GM20431 (cell line): Measurements from ENCODE around the gene MAP2K3.

Source experiments
- in situ Hi-C: fragments of 300-500 bp; cut with MseI, MboI; formaldehyde crosslinking; loops from one replicate; pipeline ENCODE4 v1.15.0; 2020; ENCODE audit warnings: low sequenced_read_pairs; ENCODE audit not compliant: unreplicated experiment

The MAP2K3 gene

DNA sequence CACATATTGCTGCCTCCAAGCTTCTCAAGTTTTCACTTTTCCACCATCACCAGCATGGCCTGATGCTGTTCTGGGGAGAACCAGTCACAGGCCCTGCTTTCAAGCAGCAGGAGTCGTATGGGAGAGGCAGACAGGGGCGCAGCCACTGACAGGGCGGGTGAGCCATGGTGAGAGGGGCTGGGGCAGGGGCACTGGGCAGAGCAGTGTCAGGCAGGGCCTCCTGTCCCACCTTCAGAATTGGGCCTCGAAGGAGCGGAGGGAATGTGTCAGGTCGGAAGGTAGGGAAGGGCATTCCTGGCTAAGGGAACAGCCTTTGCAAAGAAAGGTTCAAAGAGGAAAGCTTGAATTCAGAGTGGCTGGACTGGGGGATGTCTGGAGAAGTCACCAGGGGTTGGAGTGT, 4.9 kb upstream of the MAP2K3 start:
- in situ Hi-C loops: loop anchor here (25.0 kb wide), 1 partner anchor 233 kb away; no protein-coding TSS in a partner anchor

DNA sequence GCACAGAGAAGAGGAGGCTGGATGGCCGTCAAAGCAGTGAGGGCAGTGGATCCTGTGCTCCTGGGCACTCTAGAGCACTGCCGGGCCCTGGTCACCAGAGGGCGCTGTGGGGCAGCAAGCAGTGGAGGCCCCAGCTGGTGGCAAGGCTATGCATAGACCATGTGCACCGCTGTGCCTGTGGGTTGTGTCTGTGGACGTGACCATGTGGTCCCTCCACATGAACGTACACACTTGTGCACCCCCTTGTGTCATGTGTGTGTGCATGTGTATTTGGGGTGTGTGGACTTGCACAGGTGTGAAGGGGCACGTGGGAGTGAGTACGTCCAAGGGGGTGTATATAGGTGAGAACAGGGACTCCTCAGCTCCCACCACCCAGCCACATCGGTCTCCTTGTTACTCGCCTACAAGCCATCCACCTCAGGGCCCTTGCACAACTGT, 4.4 kb upstream of the MAP2K3 start:
- in situ Hi-C loops: loop anchor here (25.0 kb wide), 1 partner anchor 232 kb away; no protein-coding TSS in a partner anchor

DNA sequence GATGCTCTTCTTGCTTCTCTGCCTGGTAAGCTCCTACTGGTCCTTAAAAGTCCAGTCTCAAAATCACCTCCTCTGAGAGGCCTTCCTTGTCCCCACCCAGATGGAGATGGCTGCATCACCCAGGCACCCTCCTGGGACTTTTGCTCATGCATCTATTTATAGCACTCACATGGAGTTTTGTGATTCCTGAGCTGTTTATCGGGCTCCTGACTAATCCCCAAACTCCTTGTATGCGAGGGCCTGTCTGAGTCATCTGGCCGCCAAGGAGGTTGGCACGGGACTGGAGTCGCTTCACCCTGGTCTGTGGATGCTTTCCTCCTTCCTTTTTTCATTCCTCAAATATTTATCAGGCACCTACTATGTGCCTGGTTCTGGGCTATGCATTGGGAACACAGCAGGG, 2.3 kb upstream of the MAP2K3 start:
- in situ Hi-C loops: loop anchor here (25.0 kb wide), 1 partner anchor 230 kb away; no protein-coding TSS in a partner anchor

DNA sequence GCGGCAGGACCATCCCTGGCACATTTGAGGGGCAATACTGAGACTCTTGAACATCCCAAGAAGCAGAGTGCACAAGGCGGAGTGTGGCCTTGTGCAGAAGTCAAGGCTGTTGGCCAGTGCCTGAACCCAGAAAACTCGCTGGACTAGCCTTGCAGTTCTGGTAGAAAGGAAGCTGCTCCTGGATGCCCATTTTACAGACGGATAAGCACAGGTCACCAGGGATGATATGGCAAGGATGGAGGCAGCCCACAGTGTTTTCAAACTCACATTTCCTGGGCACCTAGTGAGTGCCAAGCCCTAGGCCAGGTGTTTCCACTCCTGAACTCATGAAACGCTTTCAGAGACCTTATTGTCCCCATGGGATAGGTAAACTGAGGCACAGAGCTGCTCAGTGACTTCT, 1.7 kb upstream of the MAP2K3 start:
- in situ Hi-C loops: loop anchor here (25.0 kb wide), 1 partner anchor 229 kb away; no protein-coding TSS in a partner anchor

DNA sequence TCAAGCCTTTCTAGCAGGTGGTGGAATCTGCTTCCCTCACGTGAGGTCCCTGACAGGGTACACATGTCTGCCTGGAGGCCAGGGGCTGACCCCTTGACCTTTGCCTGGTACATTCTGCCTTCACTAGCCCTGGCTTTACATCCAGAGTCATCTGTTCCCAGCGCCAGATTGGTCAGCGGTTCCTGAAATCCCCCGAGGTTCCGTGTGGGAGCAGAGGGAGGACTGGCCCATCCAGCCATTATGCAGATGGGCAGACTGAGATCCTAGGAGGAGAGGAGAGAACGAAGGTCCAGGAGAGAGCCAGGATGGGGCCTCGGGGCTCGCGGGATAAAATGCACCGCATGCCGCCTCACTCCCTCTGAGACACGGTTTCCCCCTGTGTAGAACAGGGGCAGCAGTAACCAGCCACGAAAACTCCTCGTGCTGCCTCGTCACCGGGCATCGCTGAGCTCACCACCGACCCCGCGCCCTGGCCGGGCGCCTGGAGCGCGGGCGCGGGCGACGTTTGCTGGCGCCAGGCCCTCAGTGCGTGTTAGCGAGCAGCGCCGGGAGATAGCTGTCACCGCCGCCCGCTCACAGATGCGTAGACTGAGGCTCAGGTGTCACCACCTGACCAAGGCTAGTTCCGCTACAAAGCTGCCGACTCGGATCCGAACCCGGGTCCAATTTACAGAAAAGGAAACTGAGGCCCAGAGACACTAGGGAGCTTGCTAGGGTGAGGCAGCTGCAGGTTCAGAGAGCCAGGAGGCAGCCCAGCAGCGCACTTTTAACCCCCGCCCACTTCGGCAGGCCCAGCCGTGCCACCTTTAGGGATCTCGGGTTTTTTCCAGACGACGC, 811 bp upstream of the MAP2K3 start:
- in situ Hi-C loops: loop anchor here (25.0 kb wide), 1 partner anchor 229 kb away; no protein-coding TSS in a partner anchor

DNA sequence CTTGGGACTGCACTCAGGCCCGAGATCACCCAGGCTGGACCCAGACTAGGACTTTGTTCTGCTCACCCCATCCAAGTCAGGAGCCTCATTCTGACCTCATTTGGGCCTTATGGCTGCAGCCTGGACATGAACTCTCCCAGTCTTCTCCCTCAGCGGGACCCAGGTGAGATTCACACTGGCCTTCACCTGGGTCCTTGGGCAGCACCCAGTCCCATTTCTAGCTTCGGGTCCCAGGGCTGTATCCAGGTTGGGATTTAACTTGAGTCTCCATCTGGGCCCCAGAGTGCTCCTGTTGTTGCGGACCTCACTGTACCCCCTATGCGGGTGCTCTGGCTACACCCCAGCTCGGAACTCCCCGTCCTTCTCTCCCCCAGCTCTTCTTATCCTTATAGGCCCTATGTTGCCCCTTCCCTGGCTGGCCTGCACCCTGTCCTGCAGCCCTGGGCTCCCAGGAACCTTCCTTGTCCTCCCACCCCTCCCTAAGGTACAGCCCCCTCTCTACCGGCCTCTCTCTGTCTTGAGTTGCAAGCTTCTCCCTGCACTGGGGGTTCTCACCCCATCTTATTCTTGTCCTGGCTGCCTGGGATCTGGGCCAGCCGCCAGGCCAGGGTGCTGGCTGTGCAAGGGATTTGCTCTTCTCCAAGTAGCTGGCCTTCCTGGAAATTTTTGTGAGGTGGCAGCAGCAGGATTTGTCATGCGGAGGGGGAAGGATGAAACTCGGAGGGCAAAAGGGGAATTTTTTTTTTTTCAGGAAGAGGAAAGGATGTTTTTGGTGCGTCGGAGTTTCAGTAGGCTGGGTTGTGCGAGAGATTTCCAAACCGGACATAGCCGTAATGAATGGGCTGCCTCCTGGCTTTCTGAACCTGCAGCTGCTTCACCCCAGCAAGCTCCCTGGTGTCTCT, 904 bp downstream of the MAP2K3 start:
- in situ Hi-C loops: loop anchor here (25.0 kb wide), 1 partner anchor 227 kb away; no protein-coding TSS in a partner anchor

DNA sequence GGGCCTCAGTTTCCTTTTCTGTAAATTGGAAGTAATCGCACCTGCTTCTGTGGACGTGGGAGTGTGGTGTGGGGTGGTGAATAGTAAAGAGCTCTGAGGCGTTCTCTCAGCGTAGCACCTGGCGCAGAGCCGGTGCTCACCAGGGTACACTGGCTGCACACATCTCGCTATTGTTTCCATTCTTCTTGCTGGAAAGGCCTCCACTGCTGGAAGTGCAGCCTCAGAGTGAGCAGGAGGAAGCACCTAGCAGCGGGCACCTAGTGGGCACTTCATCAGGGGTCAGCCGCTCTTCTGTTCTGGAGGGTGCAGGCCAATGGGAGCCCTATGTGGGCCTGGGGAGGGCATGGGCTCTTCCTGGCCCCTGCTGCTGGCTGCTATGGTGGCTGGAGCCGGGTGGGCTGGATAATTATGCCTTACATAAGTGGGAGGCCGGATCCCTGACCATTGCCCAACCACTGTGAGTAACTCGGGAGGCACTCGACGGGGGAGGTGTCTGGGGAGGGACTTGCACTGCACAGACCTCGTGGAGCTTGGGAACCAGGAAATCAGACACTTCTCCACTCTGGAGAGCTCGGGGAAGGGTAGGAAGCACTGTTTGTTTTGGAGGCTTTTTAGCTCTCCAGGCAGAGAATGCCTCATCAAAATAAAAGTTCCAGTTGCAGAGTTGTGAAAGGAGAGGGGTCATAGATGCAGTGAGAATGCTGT, 1.7 kb downstream of the MAP2K3 start:
- in situ Hi-C loops: loop anchor here (25.0 kb wide), 1 partner anchor 226 kb away; no protein-coding TSS in a partner anchor

DNA sequence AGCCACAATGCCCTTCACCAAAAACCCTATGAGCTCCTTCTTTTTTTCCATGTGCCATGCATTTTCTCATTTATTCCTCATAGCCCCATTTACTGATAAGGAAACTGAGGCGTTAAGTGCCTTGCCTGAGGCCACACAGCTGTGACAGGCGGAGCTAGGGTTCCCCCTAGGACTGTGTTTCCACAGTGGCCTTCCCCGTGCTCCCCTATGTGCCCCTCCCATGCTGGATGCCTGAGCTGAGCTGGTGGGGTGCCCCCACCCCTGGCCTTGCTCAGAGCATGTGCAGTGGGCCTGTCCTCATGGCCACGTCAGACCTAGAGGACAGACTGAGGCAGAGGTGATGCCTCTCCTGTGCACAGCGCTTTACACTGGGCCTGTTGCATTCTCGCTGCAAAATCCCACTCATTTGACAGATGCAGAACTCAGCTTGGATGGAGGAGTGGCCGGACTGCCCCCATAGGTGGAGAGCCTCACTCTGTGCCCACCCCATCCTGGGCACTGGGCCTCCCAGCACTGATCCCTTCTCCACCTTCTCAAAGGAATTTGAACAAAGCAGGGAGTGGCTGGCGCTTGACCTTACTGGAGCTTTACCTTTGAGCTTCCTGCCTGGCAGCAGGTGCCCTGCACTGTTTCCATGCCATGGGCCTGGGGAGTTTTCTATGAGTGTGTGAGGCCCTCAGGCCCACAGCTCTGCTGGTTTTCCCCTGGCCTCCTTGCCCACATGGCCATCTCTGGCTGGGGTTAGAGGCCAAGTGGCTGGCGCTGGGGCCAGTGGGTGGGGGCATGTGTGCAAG, 2.6 kb downstream of the MAP2K3 start:
- in situ Hi-C loops: loop anchor here (25.0 kb wide), 1 partner anchor 225 kb away; no protein-coding TSS in a partner anchor

DNA sequence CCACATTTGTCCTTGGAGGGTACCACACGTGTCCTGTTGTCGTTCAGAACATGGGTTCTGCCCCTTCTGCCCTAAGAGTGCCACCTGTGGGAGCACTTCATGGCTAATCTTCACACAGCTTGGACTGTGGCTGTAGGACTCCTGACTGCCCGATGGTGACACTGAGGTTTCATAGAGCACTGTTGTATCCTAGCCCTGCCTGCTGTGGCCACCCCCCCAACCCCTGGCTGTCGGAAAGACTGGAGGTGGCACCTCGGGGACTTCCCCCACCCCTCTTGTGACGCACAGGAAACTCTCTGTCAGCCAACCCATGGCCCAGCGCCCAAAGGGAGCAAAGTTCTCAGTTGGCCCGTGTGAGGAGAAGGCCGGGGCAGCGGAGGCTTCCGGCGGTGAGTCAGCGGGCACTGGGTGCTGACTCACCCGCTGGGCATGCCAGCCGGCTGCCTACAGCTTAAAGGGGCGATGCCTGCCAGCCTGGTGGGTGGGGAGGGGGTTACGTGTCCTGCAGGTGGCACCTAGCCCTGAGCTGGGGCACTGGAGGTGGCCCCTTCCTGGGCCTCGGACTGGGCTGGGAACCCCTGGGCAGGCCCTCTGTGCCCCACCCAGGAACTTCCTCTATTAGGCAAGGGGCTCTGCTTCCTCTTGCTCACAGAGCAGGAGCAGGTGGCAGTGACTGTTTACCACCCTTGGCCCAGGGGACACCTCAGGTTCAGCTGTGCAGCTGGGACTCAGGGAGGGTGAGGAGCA, 3.4 kb downstream of the MAP2K3 start:
- in situ Hi-C loops: loop anchor here (25.0 kb wide), 1 partner anchor 224 kb away; no protein-coding TSS in a partner anchor

DNA sequence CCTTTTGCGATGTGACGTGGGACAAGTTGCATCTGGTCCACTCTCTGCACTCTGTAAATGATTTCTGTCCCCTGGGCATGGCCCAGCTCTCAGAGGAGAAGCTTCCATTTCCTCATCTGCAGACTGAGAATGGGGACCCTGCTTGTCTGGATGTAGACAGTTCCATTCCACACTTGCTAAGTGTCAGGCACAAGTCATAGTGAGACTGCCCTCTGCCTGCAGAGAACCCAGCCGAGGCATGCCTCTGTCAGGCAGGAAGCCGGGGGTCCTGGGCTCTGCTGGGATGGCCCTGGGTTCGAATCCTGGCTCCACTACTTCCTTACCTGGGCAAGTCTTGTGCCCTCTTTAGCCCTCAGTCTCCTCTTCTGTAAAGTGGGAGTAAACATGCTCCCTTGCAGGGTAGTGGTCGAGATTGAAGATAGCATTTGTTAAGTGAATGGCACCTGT, 4.1 kb downstream of the MAP2K3 start:
- in situ Hi-C loops: loop anchor here (25.0 kb wide), 1 partner anchor 224 kb away; no protein-coding TSS in a partner anchor

DNA sequence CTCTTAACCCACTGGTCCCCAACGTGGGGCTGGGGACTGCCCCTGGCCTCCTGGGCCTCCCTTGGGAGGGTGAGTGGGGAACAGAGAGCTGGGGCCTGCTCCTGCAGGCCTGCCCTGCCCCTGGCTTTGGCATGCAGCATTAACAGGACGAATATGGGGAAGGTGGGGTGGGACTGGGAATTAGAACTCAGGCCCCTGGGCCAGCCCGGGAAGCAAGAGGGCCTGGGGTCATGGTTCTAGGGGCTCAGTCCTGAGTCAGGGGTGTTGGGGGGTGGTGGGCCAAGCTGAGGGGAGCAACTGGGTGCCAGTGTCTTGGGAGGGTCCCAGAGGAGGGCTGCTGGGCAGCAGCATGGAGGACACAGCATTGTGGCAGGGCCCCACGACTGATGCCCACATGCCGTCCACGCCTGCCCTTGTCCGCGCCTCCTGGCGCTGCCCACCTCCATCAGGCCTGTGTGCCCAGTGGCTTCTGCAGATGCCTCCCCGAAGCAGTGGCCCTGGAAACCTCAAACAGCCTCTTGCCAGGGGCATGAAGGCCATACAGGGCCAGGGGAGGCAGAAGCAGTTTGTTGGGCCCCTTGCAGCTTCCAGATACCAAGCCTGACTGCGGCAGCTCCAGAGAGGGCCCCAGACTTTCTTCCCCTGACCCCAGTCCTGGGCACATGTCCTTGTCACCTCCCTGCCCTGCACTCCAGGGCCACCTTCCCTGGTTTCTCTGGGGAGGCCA, 4.8 kb downstream of the MAP2K3 start:
- in situ Hi-C loops: loop anchor here (25.0 kb wide), 1 partner anchor 223 kb away; no protein-coding TSS in a partner anchor

DNA sequence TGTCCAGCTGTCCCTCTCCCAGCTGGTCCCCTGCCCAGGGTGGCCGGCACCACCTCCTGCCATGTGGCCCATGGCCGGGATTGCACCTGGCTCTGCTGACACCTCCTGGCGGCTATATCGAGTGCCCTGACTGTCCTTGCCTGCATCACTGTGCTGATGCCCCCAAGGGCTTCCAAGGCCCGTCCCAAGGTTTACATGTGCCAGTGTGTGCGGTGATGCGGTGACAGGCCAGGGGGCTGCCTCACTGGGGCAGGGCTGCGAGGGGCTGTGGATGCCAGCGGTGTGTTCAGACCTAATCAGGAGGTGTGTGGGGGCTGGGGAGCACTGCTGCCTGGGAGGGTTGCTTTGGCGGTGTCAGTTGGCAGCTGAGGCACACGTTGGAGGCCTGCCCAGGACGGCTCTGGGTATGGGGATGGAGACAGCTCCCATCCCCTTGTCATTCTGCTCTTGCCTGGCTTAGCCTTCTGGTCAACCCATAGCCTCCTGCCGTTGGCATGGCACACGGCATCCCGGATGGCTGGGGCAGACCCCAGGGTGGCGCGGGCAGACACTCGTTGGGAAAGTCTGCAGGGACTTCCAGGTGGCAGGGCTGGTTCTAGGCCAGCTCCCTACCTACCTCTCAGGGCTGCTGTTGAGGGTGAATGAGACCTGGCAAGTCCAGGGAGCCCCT, 5.5 kb downstream of the MAP2K3 start:
- in situ Hi-C loops: loop anchor here (25.0 kb wide), 1 partner anchor 222 kb away; no protein-coding TSS in a partner anchor

DNA sequence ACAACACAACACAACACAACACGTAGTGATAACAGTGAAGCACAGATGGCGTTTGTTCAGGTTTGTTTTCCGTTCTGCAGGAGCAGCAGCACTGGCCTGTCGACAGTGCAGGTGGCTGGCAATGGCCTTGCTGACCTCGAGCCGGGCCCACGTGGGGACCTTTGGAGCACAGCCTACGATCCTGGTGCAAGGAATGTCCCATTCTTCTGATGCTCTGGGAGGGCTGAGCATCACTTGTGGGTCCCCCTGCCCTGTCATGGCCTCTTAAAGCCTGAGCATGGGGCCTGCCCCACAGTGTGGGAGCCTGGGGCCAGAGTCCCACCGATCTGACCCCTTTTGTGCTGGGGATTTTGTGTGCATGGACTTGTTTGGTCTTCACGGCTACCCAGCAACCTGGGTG, 6.8 kb downstream of the MAP2K3 start:
- in situ Hi-C loops: loop anchor here (25.0 kb wide), 1 partner anchor 221 kb away; no protein-coding TSS in a partner anchor

DNA sequence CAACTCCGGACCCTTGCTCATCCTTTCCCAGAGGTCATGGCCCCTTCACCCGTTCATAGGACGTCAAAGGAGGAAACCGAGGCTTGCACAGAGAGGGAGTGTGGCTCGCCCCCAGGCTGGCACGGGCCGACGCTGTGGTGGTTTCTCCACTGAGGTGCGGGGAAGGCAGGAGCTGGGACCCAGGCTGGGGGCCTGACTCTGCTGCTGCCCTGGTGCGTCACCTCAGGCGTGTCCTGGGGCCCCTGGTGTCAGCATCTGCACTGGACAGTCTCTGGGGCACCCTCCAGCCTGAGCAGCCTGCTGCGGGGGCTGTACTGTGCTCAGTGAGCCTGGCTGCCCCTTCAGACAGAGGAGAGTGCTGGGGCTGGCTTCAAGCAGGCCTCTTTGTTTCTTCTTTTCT, 7.4 kb downstream of the MAP2K3 start:
- in situ Hi-C loops: loop anchor here (25.0 kb wide), 1 partner anchor 220 kb away; no protein-coding TSS in a partner anchor

DNA sequence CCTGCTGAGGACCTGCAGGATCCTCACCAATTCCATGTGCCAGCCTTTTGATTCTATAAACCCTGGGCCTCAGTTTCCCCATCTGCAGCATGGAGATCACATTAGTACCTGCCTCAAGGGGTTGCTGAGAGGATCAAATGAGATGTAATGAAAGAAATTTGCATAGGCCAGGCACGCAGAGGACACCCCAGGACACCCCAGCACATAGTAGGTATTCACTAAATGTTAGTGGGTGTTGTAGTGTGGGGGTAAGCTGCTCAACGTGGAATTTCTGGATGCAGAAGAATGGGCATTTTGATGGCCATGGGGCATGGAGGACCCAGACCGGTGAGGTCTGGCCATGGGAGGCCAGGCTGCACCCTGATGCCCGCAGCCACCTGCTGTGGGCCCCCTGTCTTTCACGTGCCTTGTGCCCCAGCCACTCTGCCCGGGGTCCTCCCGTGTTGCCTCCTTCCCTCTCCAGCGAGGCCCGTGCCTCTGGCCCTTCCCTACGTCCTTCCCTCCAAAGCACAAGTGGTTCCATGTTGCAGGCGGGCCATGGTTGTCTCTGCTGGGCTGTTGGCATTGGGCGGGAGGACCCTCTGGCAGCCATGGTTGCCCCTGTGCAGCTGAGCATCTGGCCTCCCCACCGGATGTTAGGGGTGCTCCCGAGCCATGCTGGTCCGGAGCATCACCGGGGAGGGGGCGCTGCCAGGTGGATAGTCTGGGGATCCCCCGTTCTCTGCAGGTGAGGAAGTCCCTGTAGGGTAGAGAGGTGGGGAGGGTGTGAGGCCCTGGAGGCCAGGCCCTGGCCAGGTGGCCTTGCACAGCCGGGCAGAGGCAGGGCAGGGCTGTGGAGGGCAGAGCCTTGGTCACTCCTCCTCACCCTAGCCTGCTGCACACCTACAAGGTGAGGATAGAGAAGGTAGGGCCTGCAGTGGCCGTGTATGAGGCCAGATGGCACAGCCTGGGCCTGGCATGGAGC, 8.6 kb downstream of the MAP2K3 start:
- in situ Hi-C loops: loop anchor here (25.0 kb wide), 1 partner anchor 219 kb away; no protein-coding TSS in a partner anchor
